Measurements from ENCODE around the gene ALAS1.

ALAS1 gene

DNA sequence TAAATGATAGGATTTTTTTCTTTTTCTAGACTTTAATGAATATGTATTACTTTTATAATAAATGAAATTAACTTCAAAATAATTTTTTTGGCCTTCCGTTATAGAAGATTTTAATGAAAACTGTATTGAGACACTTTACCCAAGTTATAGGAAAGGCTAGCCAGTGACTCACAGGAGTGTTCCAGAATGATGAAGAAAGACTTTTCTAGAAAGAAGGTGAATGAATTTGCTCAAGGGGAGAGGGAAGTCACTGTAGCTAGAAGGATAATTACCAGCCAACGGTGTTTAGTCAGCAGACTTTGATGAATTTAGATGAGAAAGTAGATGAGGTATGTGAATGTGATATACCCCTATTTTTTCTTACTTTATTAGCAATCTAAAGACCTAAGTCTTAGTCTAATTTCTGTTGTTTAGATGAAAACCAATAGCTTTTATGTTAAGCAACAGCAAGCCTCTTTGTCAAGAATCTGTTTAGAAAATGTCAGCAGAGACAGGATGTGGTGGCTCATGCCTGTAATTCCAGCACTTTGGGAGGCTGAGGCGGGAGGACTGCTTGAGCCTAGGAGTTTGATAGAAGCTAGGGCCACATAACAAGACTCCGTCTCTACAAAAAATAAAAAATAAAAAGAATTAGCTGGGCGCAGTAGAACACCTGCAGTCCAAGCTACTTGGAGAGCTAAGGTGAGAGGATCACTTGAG, 3.2 kb downstream of the ALAS1 start:
- no peaks in the 10 kb centered on the region for H3K9me3 ChIP-seq (ENCODE audit: control insufficient read depth, low read length)
- no peak overlapping the region for H3K4me3 ChIP-seq (ENCODE audit: extremely low read depth, insufficient read depth, low read length, poor library complexity, severe bottlenecking)
- H3K27ac ChIP-seq (ENCODE audit: low read depth, low read length, severe bottlenecking) = no peak overlapping the region
- H3K36me3 ChIP-seq (ENCODE audit: control insufficient read depth, insufficient read depth, low read length) = peaks cover 71% of the 10 kb centered on the region
- WGBS, 2 experiments (ENCODE audit: insufficient coverage in 2 of 2) = 100% methylated on average over 1 to 2 of the region's 5 CpGs
- peaks cover 15% of the 10 kb centered on the region for H3K4me1 ChIP-seq (ENCODE audit: control insufficient read depth, insufficient read depth, low read length, poor library complexity, severe bottlenecking)

GRCh38 chr3:52202384-52203077, 4.6 kb downstream of the ALAS1 start:
- peaks cover 82% of the 10 kb centered on the region for H3K36me3 ChIP-seq (ENCODE audit: control insufficient read depth, insufficient read depth, low read length)
- WGBS, 2 experiments (ENCODE audit: insufficient coverage in 2 of 2) = 100% methylated on average over 2 of the region's 4 CpGs
- H3K4me1 ChIP-seq (ENCODE audit: control insufficient read depth, insufficient read depth, low read length, poor library complexity, severe bottlenecking) = peaks cover 15% of the 10 kb centered on the region

DNA sequence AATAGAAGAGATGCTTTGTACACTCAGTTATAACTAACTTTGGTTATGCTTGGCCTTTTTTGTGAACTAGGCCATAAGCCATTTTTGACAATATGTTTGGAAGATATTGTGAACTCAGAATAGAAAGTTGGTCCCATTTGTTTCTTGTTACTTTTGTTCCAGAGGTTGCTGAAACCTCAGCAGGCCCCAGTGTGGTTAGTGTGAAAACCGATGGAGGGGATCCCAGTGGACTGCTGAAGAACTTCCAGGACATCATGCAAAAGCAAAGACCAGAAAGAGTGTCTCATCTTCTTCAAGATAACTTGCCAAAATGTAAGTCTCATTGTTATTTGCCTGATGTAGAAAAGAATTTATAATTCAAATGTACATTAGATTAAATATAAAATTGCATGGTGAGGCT, 5.7 kb downstream of the ALAS1 start:
- Histone ChIP-seq H3K4me1 (ENCODE audit: control insufficient read depth, insufficient read depth, low read length, poor library complexity, severe bottlenecking) (peaks cover 15% of the 10 kb centered on the region), H3K4me3 (ENCODE audit: extremely low read depth, insufficient read depth, low read length, poor library complexity, severe bottlenecking) (no peak overlapping the region), H3K27ac (ENCODE audit: low read depth, low read length, severe bottlenecking) (no peak overlapping the region), H3K9me3 (ENCODE audit: control insufficient read depth, low read length) (no peaks in the 10 kb centered on the region), H3K36me3 (ENCODE audit: control insufficient read depth, insufficient read depth, low read length) (peaks cover 94% of the 10 kb centered on the region)
- 100% methylated on average over 1 of the region's 1 CpG for WGBS, 2 experiments (ENCODE audit: insufficient coverage in 2 of 2)

More at GRCh38 chr3:52202384-52203077, 4.6 kb downstream of the ALAS1 start:
- Histone ChIP-seq H3K9me3 (ENCODE audit: control insufficient read depth, low read length) (no peaks in the 10 kb centered on the region), H3K27ac (ENCODE audit: low read depth, low read length, severe bottlenecking) (no peak overlapping the region), H3K4me3 (ENCODE audit: extremely low read depth, insufficient read depth, low read length, poor library complexity, severe bottlenecking) (no peak overlapping the region)

GRCh38 chr3:52204337-52205073, 6.5 kb downstream of the ALAS1 start:
- no peaks in the 10 kb centered on the region for H3K9me3 ChIP-seq (ENCODE audit: control insufficient read depth, low read length)
- H3K27ac ChIP-seq (ENCODE audit: low read depth, low read length, severe bottlenecking) = no peak overlapping the region
- 93 to 97% methylated on average over 6 to 8 of the region's 10 CpGs for WGBS, 2 experiments (ENCODE audit: insufficient coverage in 2 of 2)
- no peak overlapping the region for H3K4me3 ChIP-seq (ENCODE audit: extremely low read depth, insufficient read depth, low read length, poor library complexity, severe bottlenecking)
- peaks cover 95% of the 10 kb centered on the region for H3K36me3 ChIP-seq (ENCODE audit: control insufficient read depth, insufficient read depth, low read length)
- H3K4me1 ChIP-seq (ENCODE audit: control insufficient read depth, insufficient read depth, low read length, poor library complexity, severe bottlenecking) = peaks cover 7% of the 10 kb centered on the region

- H3K4me3 ChIP-seq (ENCODE audit: extremely low read depth, insufficient read depth, low read length, poor library complexity, severe bottlenecking) = no peak overlapping the region
- H3K27ac ChIP-seq (ENCODE audit: low read depth, low read length, severe bottlenecking) = no peak overlapping the region
- H3K4me1 ChIP-seq (ENCODE audit: control insufficient read depth, insufficient read depth, low read length, poor library complexity, severe bottlenecking) = peaks cover 3% of the 10 kb centered on the region
- H3K9me3 ChIP-seq (ENCODE audit: control insufficient read depth, low read length) = no peaks in the 10 kb centered on the region
- peaks cover 96% of the 10 kb centered on the region for H3K36me3 ChIP-seq (ENCODE audit: control insufficient read depth, insufficient read depth, low read length)
- WGBS, 2 experiments (ENCODE audit: insufficient coverage in 2 of 2) = 85 to 92% methylated on average over 3 to 5 of the region's 6 CpGs
These were observed 7.9 kb downstream of the ALAS1 start for GRCh38 chr3:52205727-52206372.

- Histone ChIP-seq H3K36me3 (ENCODE audit: control insufficient read depth, insufficient read depth, low read length) (peaks cover 97% of the 10 kb centered on the region), H3K4me1 (ENCODE audit: control insufficient read depth, insufficient read depth, low read length, poor library complexity, severe bottlenecking) (no peaks in the 10 kb centered on the region), H3K4me3 (ENCODE audit: extremely low read depth, insufficient read depth, low read length, poor library complexity, severe bottlenecking) (no peak overlapping the region), H3K27ac (ENCODE audit: low read depth, low read length, severe bottlenecking) (no peak overlapping the region), H3K9me3 (ENCODE audit: control insufficient read depth, low read length) (no peaks in the 10 kb centered on the region)
- WGBS, 2 experiments (ENCODE audit: insufficient coverage in 2 of 2) = 86 to 100% methylated on average over 2 of the region's 4 CpGs
These were observed 10.6 kb downstream of the ALAS1 start for GRCh38 chr3:52208556-52208955.

DNA sequence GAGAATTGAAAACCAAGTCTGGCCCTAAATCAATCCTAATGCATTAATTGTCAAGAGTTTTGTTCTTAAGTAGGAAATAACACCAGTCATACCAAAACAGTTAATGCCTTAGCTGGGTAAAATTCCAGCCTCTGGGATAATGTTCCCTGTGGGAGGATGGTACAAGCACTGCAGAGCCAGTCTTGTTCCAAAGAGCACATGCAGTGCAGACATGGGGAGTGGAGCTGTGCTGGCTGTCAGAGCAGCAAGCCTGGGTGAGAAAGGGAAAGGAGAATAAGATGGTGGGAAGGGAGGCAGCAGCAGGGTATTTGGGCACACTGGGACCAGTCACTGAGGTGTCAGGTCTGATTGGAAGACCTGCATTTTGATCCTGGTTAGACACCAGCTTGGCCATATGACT, 12.1 kb downstream of the ALAS1 start:
- H3K4me3 ChIP-seq (ENCODE audit: extremely low read depth, insufficient read depth, low read length, poor library complexity, severe bottlenecking) = no peak overlapping the region
- no peaks in the 10 kb centered on the region for H3K4me1 ChIP-seq (ENCODE audit: control insufficient read depth, insufficient read depth, low read length, poor library complexity, severe bottlenecking)
- H3K36me3 ChIP-seq (ENCODE audit: control insufficient read depth, insufficient read depth, low read length) = peaks cover 97% of the 10 kb centered on the region
- H3K27ac ChIP-seq (ENCODE audit: low read depth, low read length, severe bottlenecking) = no peak overlapping the region
- H3K9me3 ChIP-seq (ENCODE audit: control insufficient read depth, low read length) = no peaks in the 10 kb centered on the region

GRCh38 chr3:52210550-52211046, 12.6 kb downstream of the ALAS1 start:
- Histone ChIP-seq H3K36me3 (ENCODE audit: control insufficient read depth, insufficient read depth, low read length) (peaks cover 97% of the 10 kb centered on the region), H3K4me3 (ENCODE audit: extremely low read depth, insufficient read depth, low read length, poor library complexity, severe bottlenecking) (no peak overlapping the region), H3K4me1 (ENCODE audit: control insufficient read depth, insufficient read depth, low read length, poor library complexity, severe bottlenecking) (no peaks in the 10 kb centered on the region), H3K27ac (ENCODE audit: low read depth, low read length, severe bottlenecking) (no peak overlapping the region), H3K9me3 (ENCODE audit: control insufficient read depth, low read length) (no peaks in the 10 kb centered on the region)
- 88 to 90% methylated on average over 1 to 2 of the region's 6 CpGs for WGBS, 2 experiments (ENCODE audit: insufficient coverage in 2 of 2)

DNA sequence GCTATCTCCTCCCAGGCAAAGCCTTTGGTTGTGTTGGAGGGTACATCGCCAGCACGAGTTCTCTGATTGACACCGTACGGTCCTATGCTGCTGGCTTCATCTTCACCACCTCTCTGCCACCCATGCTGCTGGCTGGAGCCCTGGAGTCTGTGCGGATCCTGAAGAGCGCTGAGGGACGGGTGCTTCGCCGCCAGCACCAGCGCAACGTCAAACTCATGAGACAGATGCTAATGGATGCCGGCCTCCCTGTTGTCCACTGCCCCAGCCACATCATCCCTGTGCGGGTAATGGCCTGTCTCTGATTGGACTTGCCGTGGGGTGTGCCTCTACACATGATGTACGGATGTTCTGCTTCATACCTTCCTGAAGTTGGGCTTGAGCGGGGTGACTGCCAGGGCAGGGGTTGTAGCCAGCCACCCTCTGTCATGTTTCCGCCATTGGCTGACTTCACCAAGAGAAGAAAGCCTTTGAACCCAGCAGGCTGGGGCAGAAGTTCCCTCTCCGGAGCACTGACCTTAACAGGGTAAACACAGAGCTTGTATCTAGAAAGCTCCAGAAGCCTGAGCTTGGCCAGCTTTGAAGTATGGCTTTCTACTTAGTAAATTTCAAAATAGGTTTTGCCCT, 13.4 kb downstream of the ALAS1 start:
- 98% methylated on average over 16 to 17 of the region's 18 CpGs for WGBS, 2 experiments (ENCODE audit: insufficient coverage in 2 of 2)
- Histone ChIP-seq H3K4me3 (ENCODE audit: extremely low read depth, insufficient read depth, low read length, poor library complexity, severe bottlenecking) (no peak overlapping the region), H3K4me1 (ENCODE audit: control insufficient read depth, insufficient read depth, low read length, poor library complexity, severe bottlenecking) (no peaks in the 10 kb centered on the region), H3K36me3 (ENCODE audit: control insufficient read depth, insufficient read depth, low read length) (peaks cover 93% of the 10 kb centered on the region), H3K27ac (ENCODE audit: low read depth, low read length, severe bottlenecking) (no peak overlapping the region), H3K9me3 (ENCODE audit: control insufficient read depth, low read length) (no peaks in the 10 kb centered on the region)

GRCh38 chr3:52213005-52213404, 15.0 kb downstream of the ALAS1 start:
- Histone ChIP-seq H3K9me3 (ENCODE audit: control insufficient read depth, low read length) (no peaks in the 10 kb centered on the region), H3K36me3 (ENCODE audit: control insufficient read depth, insufficient read depth, low read length) (peaks cover 80% of the 10 kb centered on the region), H3K27ac (ENCODE audit: low read depth, low read length, severe bottlenecking) (no peak overlapping the region), H3K4me3 (ENCODE audit: extremely low read depth, insufficient read depth, low read length, poor library complexity, severe bottlenecking) (no peak overlapping the region), H3K4me1 (ENCODE audit: control insufficient read depth, insufficient read depth, low read length, poor library complexity, severe bottlenecking) (peaks cover 13% of the 10 kb centered on the region)
- WGBS, 2 experiments (ENCODE audit: insufficient coverage in 2 of 2) = 84 to 100% methylated on average over 3 to 6 of the region's 8 CpGs
